BJ (cell line): ENCODE data around the gene MACO1. TPM values are rescaled to one million over a fixed set of nuclear protein-coding genes. Genes with fewer than 3 reads are reported as not detected.
"Not testable (repeated sequence)": the region's sequence is repeated elsewhere in the genome, so short reads cannot be mapped to it uniquely, and the experiment has no call there.

ENCODE experiments used
- CTCF ChIA-PET: fragments of 350-600 bp; formaldehyde crosslinking; extraction: SDS; loops from one replicate; lab custom pipeline; 2021; ENCODE audit warnings: antibody characterized with exemption, inconsistent platforms; lab: Yijun Ruan, JAX
- POLR2A ChIA-PET: fragments of 300-600 bp; sonication (Branson Sonifier 250); formaldehyde crosslinking; extraction: SDS; loops from one replicate; lab custom pipeline; 2021; ENCODE audit warnings: antibody characterized with exemption; lab: Charles Lee
- DNase-seq: peaks from one replicate; pipeline ENCODE4 v3.0.0-alpha.2; 2011; ENCODE audit warnings: low read depth
- H3K27me3 ChIP-seq: 2 replicates; pipeline ENCODE4 v1.6.0; 2011; ENCODE audit warnings: low read length; ENCODE audit not compliant: control insufficient read depth, insufficient read depth
- H3K36me3 ChIP-seq: 2 replicates; pipeline ENCODE4 v1.5.1; 2011; ENCODE audit warnings: low read length; ENCODE audit not compliant: control insufficient read depth, insufficient read depth
- H3K4me3 ChIP-seq: 2 replicates; pipeline ENCODE4 v1.5.1; 2011; ENCODE audit warnings: low read depth, mild to moderate bottlenecking, control low read depth, low read length
- polyA minus RNA-seq: library from RNA; depleted of rRNA, polyadenylated mRNA; stranded (reverse); fragments of >200 nt; gene quantifications from 2 replicates; pipeline ENCODE4 v1.2.3, GENCODE V29; 2011; rRNA and poly(A)+ RNA removed
- polyA plus RNA-seq: library from polyadenylated mRNA; depleted of rRNA; stranded (reverse); fragments of >200 nt; gene quantifications from 2 replicates; pipeline ENCODE4 v1.2.3, GENCODE V29; 2011; rRNA removed
- TF ChIP-seq, protein P1 (sequence below): IDR thresholded peaks from 2 replicates; pipeline ENCODE4 v1.5.1; 2011; ENCODE audit warnings: low read depth, mild to moderate bottlenecking, control low read depth, inconsistent platforms, low read length, moderate library complexity; ENCODE audit not compliant: insufficient read depth

Gene MACO1, protein sequence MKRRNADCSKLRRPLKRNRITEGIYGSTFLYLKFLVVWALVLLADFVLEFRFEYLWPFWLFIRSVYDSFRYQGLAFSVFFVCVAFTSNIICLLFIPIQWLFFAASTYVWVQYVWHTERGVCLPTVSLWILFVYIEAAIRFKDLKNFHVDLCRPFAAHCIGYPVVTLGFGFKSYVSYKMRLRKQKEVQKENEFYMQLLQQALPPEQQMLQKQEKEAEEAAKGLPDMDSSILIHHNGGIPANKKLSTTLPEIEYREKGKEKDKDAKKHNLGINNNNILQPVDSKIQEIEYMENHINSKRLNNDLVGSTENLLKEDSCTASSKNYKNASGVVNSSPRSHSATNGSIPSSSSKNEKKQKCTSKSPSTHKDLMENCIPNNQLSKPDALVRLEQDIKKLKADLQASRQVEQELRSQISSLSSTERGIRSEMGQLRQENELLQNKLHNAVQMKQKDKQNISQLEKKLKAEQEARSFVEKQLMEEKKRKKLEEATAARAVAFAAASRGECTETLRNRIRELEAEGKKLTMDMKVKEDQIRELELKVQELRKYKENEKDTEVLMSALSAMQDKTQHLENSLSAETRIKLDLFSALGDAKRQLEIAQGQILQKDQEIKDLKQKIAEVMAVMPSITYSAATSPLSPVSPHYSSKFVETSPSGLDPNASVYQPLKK
- 9.5 and 12.6 TPM in 2 replicates for polyA plus RNA-seq
- polyA minus RNA-seq, result 4.2 and 4.7 TPM in 2 replicates

DNA sequence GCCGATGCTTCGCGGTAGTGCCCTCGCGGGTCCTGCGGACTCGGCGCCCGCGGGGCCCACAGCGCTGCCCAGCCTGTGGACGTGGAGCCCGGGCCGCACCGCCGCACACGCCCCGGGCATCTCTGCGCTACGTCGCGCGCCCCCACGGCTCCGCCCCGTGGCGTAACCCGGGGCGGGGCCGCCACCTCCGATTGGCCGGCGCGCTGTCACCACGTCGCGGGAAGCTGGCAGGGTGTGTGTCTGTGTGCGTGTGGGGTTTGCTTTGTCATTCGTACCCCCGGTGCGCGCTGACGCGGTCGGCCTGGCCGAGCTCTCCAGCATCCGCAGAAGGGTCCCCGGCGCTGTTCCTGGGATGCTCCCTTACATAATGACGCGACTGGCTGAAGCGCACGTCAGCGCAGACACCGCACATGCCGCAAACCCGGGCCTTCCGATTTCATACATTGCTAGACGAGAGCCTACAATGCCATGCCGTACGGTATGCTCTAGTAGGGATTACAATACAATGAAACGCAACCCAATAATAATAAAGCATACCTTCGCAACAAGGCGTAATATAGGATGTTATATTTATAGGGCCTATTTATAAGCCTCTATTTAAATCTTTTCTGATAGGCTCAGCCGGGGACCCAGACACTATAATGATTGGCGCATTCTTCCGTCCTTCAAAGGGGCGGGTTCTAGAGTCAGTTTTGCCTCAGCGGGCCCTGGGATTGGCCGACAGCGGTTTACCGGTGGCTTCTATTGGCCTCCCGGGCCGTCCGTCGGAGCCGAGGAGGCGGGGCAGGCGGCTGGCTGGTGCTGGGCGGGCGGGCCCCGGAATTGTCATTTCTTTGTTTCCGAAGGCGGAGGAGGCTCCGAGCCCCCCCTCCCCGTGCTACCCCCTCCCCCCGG, at the start of gene MACO1:
Gene MACO1 (plus strand): TSS at position 825 of the 894 bp plus-strand sequence. CDS start 202 bp downstream, outside the sequence.
- ChIA-PET CTCF (no interaction called here), POLR2A (no interaction called here)
- TF ChIP-seq, protein P1, sequence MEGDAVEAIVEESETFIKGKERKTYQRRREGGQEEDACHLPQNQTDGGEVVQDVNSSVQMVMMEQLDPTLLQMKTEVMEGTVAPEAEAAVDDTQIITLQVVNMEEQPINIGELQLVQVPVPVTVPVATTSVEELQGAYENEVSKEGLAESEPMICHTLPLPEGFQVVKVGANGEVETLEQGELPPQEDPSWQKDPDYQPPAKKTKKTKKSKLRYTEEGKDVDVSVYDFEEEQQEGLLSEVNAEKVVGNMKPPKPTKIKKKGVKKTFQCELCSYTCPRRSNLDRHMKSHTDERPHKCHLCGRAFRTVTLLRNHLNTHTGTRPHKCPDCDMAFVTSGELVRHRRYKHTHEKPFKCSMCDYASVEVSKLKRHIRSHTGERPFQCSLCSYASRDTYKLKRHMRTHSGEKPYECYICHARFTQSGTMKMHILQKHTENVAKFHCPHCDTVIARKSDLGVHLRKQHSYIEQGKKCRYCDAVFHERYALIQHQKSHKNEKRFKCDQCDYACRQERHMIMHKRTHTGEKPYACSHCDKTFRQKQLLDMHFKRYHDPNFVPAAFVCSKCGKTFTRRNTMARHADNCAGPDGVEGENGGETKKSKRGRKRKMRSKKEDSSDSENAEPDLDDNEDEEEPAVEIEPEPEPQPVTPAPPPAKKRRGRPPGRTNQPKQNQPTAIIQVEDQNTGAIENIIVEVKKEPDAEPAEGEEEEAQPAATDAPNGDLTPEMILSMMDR, result no peak
- H3K27me3 ChIP-seq, result no peaks in the 10 kb centered on the region
- peak within 1 kb of the TSS; percentile 88 for H3K4me3 ChIP-seq
- H3K36me3 ChIP-seq, result no peaks in the 10 kb centered on the region
- DNase-seq, result peak; percentile 76

DNA sequence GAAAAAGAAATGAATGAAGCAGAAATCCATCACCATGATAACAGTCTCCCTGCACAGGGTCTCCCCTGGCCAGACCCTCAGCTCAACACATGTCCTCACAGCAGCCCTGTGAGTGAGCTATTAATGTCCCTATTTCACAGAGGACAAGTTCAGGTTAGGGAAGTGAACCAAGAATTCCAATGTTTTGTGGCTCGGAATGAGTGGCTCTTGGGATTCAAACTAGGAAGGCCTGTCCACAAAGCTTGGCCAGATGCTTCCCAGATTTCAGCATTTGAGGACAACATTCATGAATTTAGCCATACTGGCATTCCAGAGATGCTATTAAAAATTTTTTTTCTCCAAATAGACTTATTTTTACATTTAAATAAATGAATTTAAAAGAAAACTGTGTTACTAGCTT, 48.2 kb upstream of the MACO1 start:
- H3K27me3 ChIP-seq, H3K4me3 ChIP-seq, POLR2A ChIA-PET, H3K36me3 ChIP-seq, CTCF ChIA-PET, DNase-seq: not testable (repeated sequence)

DNA sequence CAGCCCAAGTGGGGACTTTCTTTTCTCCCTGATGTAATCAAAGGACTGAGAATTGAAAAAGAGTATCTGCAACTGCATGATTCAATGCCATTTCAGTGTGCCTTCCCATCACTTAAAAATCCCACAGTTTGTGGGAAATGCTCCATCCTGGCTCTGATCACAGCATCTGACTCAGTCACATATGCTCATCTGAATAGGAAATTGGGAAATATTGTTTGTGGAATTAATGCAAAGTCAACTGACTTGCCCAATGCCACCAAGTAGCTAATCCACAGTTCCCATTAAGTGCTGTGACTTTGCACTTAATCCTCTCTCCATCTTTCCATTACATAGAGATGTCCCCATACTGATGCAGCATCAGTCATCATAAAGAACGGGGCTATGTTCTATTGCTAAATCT, 47.6 kb upstream of the MACO1 start:
- H3K4me3 ChIP-seq, H3K27me3 ChIP-seq, CTCF ChIA-PET, POLR2A ChIA-PET, H3K36me3 ChIP-seq: not testable (repeated sequence)
- DNase-seq, result peak; percentile 82

DNA sequence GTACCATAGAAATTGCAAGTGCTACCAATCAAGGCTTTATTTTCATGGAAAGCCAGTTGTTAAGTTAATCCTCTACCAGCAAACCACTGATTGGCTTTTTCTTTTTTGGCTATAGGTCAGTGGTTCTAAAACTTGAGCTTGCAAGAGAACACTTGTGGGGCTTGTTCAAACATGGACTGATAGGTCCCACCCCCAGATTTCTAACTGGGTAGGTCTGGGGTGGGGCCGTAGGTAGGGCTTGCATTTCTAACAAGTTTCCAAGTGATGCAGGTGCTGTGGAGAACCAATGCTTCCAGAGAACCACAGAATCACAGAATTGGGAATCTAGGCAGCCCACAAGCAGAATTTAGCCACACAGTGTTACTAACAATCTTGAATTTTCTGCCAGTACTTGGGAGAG, 46.8 kb upstream of the MACO1 start:
- H3K4me3 ChIP-seq, CTCF ChIA-PET, DNase-seq, POLR2A ChIA-PET, H3K36me3 ChIP-seq, H3K27me3 ChIP-seq: not testable (repeated sequence)

DNA sequence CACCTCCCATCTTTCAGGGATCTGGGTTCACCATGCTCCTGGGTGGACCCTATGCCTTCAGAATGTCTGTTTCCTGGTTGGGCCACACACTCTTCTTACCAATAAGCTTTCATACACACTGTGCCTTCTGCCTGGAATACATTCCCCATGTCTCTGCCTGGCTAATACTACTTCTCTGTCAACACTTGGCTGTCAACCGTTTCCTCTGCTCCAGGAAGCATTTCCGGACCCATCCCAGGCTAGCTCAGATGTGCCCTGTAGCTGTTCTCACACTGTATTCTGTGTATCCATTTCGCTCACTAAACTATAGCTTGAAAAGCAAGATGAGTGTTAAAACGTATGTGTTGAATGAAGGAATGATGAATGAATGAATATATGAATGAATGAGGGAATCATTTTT, 43.6 kb upstream of the MACO1 start:
- POLR2A ChIA-PET, H3K27me3 ChIP-seq, DNase-seq, H3K36me3 ChIP-seq, CTCF ChIA-PET, H3K4me3 ChIP-seq: not testable (repeated sequence)

DNA sequence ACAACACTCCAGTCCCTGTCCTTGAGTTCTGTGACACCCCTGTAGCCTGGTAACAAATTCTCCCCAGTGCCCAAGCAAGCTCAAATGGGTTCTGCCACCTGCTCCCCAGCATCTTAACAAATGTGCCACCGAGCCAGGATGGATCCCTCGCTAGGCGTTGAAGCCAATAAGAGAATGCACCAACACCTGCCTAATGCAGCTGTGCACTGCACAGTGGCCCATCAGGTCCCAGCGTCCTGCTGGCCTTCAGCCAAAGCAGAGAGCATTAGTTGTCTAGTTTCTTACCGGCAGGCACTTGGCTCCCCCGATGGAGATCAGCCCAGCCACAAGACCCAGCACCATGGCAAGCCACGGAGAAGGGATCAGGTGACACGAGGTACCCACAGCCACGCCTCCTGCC, 42.0 kb upstream of the MACO1 start:
- POLR2A ChIA-PET, result not testable (repeated sequence)

DNA sequence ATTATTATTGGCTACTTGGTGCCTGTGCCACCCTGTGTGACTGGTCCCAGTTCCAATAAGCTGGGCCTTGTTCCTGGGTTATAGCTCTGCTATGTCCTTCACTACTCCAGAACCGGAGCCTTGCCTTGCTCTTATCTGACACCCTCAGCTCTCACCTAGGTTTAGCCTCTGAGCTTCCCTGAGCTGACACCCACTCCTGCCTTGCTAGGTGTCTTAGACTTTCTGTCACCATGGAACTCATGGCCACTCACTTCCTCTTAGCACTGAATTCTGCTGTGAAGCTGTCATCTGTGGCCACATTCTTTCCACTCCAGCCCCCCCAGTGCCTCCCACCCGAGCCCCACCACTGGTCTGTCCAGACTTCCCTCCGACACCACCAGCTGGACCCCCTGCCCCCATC, 41.0 kb upstream of the MACO1 start:
- H3K4me3 ChIP-seq, H3K36me3 ChIP-seq, POLR2A ChIA-PET, DNase-seq, H3K27me3 ChIP-seq, CTCF ChIA-PET: not testable (repeated sequence)

More for the DNA sequence above, 42.0 kb upstream of the MACO1 start:
- H3K27me3 ChIP-seq, DNase-seq, CTCF ChIA-PET, H3K36me3 ChIP-seq, H3K4me3 ChIP-seq: not testable (repeated sequence)

DNA sequence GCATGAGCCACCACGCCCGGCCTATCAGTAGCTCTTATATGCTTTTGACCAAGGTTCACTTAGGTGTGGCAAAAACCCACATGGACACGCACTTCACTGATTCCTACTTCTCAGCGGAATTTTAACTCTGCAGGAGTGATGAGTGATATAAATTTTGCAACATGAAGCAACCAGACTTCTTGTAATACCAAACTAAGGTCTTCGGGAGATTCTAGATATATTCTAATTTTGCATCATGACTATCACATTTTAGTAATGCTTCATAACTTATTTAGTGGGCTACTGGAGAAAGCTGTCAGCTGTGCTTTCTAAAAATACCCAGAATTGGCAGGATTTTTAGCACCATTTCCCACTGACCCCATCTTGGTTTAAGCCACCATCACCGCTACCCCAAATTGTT, 37.9 kb upstream of the MACO1 start:
- ChIA-PET CTCF (no interaction called here), POLR2A (no interaction called here)
- no peak for DNase-seq

DNA sequence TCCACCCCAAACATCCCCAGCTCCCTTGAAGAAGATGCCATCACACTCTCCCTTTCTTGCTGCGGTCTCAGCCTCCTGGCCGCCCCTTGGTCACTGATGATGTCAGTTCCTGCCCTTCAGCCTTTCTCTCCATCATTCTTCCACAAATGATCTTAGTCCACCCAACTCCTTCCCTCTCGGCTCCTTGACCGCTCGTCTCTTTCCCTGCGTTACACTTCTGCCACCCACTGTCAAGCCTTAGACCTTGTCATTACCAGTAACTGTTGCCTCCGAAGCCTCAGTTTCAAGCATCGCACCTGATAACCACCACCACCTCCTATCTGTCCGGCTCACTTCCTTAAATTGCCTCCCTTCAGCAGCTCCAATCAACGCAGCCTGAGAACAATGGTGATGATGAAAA, 33.1 kb upstream of the MACO1 start:
- DNase-seq, CTCF ChIA-PET: not testable (repeated sequence)

More for the DNA sequence above, 37.9 kb upstream of the MACO1 start:
- TF ChIP-seq, protein P1, result no peak
- no peaks in the 10 kb centered on the region for H3K27me3 ChIP-seq
- no peak overlapping the region for H3K4me3 ChIP-seq
- H3K36me3 ChIP-seq, result no peaks in the 10 kb centered on the region

DNA sequence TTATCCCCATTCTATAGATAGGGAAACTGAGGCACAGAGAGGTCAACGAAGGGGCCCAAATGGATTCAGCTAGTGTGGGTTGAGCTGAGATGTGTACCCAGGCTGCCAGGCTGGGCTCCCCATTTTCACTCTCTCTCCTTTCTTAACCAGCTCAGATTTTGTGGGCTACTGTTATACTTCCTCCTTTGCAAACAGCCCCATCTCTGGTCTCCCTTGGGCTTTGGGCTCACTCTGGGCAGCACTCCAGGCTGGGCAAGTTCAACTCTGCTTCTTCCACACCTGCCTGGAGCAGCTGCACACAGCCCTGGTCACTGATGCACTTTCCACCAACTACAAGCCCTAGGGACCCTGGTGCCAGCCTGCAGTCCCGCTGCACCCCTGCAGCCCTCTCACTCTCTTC, 32.6 kb upstream of the MACO1 start:
- CTCF ChIA-PET, DNase-seq, H3K4me3 ChIP-seq, H3K27me3 ChIP-seq, H3K36me3 ChIP-seq, POLR2A ChIA-PET: not testable (repeated sequence)

More for the DNA sequence above, 33.1 kb upstream of the MACO1 start:
- H3K36me3 ChIP-seq, POLR2A ChIA-PET, H3K27me3 ChIP-seq, H3K4me3 ChIP-seq: not testable (repeated sequence)
